ENCODE measurements around the gene FFAR3. TPM values are rescaled to one million over a fixed set of nuclear protein-coding genes. Genes with fewer than 3 reads are reported as not detected.
"Not testable (repeated sequence)": the region's sequence is repeated elsewhere in the genome, so short reads cannot be mapped to it uniquely, and the experiment has no call there.

Gene FFAR3
- total RNA-seq, 1 donor from 2014 or later, result 0.10 TPM

DNA sequence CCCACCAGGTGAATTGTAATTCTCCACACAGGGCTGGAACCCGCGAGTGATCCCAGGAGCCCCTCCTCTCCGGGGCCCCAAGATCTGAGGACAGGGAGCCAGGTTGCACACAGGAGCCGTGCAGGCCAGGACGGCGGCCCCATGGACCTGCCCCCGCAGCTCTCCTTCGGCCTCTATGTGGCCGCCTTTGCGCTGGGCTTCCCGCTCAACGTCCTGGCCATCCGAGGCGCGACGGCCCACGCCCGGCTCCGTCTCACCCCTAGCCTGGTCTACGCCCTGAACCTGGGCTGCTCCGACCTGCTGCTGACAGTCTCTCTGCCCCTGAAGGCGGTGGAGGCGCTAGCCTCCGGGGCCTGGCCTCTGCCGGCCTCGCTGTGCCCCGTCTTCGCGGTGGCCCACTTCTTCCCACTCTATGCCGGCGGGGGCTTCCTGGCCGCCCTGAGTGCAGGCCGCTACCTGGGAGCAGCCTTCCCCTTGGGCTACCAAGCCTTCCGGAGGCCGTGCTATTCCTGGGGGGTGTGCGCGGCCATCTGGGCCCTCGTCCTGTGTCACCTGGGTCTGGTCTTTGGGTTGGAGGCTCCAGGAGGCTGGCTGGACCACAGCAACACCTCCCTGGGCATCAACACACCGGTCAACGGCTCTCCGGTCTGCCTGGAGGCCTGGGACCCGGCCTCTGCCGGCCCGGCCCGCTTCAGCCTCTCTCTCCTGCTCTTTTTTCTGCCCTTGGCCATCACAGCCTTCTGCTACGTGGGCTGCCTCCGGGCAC lies 6.7 kb upstream of the FFAR3 start:
- no peak for DNase-seq

DNA sequence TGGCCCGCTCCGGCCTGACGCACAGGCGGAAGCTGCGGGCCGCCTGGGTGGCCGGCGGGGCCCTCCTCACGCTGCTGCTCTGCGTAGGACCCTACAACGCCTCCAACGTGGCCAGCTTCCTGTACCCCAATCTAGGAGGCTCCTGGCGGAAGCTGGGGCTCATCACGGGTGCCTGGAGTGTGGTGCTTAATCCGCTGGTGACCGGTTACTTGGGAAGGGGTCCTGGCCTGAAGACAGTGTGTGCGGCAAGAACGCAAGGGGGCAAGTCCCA lies 6.1 kb upstream of the FFAR3 start:
- DNase-seq, result no peak

DNA sequence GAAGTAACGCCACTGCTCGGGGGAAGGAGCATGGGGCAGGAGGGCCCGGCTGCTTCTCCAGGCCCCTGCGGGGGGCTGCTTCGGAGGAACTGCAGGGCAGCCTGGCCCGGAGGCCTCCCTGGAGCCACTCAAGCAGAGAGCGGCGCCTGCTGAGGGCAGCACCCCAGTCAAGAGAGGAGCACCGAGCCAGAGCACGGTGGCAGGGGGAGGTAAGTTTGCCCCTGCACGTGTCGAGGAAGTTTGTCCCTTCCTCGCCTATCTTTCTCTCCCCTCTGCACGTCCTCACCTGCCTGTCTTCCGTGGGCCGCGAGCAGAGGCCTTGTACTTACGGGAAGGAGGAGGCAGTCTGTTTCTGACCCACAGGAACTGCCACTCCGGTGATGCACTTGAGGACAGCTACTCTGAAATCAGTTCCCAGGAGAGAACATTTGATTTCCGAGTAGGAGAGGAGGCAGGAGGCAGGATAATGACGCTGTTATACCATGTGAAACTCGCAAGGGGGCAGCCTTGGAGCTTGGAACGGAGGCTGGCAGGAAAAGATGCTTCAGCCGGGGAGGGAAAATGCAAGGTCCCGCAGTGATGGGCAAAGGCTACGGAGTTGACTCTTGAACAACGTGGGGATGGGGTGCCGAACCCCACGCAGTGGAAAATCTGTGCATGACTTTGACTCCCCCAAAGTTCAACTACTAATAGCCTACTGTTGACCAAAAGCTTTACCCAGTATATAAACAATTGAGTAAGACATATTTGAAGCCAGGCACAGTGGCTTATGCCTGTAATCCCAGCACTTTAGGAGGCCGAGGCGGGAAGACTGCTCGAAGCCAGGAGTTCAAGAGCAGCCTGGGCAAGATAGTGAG lies 5.6 kb upstream of the FFAR3 start:
- DNase-seq, result peak; percentile 60

DNA sequence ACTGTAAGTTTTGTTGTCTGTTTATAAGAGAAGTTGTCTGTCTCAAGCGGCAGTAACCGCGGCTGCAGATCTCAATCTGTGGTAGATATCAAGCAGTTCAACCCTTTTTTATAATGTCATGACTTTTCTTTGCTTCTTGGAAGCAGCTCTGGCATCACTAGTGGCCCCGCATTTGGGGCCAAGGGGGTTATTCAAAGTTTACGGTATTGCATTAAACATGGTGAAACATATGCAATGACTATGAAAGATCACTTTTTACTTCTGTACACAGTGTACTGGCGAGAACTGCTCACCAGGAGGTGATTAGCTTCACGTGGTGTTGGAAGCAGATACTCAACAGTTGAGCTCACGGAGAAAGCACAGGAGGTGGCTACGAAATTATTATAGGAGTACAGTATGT lies 4.6 kb upstream of the FFAR3 start:
- no peak for DNase-seq

DNA sequence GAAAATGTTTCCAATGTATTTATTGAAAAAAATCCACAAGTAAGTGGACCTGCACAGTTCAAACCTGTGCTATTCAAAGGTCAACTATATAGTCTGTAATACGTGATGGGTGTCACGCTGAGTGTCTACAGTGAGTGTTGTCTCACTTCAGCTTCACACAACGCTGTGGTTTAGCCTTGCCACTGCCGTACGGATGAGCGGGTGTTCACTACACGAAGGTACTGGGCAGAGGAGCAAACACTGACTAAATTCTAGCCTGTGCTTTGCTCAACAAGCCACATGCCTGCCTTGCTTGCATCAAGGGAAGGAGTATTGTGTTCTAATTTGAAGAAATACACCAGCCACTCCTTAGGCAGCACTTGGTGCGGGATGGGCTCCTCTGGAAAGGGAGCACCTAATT lies 3.4 kb upstream of the FFAR3 start:
- no peak for DNase-seq

DNA sequence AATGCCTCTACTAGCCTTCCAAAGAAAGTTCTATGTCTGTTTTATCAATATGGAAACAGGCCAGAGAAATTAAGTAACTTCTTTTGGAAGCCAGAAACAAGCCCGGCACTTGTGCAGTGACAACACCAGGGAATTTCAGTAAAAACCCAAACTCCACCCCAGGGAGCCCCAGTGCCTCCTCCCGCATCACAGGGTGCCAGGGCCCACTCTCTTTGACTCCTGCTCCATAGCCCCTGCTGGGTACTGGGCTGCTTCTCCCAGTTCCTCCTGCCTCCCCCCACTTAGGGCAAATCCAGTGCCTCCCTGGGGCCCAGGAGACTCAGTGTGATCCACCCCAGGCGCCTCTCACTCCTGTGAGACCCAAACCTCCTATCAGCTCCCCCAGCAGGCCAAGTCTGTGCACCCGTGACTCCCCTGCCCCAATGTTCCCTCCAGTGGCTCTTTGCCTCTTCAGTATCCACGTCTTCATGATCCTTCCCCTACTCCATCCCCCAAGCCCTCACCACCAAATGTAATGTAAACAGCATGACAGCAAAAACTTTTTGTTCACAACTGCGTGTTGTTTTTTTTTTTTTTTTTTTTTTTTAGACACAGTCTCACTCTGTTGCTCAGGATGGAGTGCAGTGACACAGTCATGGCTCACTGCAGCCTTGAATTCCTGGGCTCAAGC lies 2.3 kb upstream of the FFAR3 start:
- no peak for DNase-seq

DNA sequence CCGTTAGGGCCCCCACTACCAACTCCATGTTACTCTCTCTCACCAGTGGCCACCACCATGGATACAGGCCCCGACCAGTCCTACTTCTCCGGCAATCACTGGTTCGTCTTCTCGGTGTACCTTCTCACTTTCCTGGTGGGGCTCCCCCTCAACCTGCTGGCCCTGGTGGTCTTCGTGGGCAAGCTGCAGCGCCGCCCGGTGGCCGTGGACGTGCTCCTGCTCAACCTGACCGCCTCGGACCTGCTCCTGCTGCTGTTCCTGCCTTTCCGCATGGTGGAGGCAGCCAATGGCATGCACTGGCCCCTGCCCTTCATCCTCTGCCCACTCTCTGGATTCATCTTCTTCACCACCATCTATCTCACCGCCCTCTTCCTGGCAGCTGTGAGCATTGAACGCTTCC lies 574 bp downstream of the FFAR3 start:
- not testable (repeated sequence) for DNase-seq

DNA sequence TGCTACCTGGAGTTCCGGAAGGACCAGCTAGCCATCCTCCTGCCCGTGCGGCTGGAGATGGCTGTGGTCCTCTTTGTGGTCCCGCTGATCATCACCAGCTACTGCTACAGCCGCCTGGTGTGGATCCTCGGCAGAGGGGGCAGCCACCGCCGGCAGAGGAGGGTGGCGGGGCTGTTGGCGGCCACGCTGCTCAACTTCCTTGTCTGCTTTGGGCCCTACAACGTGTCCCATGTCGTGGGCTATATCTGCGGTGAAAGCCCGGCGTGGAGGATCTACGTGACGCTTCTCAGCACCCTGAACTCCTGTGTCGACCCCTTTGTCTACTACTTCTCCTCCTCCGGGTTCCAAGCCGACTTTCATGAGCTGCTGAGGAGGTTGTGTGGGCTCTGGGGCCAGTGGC lies 1.1 kb downstream of the FFAR3 start:
- not testable (repeated sequence) for DNase-seq

DNA sequence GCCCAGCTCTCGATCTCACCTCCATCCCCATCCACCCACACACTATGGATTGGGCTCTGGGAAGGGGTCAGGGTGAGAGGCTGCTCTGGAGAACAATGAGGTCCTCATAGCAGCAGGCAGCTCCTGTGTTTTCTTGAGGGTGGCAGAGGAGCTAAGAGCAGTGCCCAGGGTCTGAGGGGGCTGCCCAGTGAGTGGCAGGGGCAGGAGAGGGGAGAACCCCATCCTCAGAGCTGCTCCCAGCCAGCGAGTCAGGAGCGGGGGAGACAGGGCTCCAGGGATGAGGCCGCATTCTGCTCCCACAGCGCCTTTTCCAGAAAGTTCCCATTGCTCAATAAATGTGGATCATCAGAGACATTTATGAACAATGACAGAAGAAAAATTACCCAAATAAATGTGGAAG lies 1.8 kb downstream of the FFAR3 start:
- DNase-seq, result not testable (repeated sequence)

DNA sequence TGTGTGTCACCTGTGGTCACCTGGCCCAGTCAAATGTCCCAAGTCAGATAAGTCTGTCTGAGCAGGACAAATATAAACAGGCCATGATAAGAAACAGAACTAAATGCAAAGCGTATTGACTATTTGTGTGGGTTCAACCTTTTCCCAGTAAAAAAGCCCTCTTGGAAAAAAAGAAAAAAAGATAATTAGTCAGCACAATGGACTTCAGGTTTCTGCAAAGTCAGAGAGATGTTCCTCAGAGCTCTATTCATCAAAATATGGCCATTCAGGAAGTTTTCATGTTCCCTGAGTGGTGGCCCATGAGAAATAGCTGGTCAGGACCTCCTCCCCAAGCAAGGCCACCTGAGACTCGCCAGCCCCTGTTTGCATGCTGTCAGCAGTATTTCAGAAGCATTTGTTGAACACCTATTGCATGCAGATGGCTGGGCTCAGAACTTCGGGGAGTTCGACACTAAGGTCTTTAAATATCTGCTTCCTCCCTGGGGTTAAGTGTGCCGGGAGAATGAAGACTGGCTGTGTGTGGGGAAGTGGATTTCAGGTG lies 2.7 kb downstream of the FFAR3 start:
- DNase-seq, result no peak

DNA sequence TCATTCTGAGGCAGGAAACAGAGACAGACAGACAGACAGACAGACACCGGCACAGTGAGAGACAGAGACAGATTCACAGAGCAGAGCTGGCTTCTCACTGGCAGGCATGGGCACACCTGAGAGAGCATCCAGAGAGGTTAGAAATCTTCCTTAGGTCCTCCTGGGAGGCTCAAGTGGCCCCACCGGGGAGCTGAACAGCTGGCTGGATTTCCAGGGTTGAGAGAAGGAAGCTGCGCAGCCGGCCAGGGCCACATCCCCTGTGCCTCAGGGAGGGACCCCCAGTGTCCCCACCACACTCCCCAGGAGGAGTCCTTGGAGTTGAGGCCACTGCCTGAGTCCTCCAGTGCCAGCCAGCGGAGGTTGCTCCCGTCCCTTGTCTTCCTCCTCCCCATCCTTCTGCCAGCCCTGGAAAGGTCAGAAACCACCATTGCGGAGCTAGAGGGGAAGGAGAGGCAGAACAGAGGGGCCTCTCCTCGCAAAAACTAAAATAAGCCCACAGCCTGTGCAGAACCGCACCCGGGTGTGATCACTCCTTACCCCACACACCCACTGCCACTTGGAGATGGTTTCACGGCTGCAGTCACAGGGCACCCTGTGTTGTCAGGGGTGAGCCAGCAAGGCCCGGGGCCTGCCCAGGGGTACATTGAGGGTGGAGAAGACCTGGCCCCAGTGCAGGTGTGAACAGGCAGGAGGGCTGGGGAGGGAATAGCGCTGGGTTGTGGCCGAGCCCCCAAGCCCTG lies 4.2 kb downstream of the FFAR3 start:
- DNase-seq, result no peak

DNA sequence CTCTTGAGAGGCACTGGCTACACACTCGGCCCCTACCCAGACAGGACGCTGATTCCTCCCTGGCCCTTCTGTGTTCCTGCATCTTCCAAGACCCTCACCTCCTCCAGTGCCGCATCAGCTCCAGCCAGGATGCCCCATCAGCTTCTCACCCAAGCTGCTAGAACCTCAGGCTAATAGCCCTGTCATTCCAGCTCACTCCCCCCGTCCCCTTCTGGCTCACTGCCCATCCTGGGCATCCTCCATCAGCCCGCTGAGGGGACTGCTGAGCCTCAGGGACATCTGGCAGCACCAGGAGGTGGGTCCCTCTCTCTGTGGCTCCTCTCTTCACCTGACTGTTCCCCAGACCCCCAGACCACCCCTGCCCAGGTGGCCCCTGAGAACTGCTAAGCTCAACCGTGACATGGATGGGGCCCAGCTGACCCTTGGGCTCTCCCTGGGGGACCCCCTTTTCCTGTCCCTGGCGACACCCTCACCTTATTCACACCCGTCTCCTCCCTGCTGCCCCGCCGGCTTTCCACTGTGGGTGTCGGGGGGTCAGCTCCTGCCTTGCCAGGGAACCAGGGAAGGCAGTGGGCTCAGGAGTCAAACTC lies 4.8 kb downstream of the FFAR3 start:
- DNase-seq, result no peak

DNA sequence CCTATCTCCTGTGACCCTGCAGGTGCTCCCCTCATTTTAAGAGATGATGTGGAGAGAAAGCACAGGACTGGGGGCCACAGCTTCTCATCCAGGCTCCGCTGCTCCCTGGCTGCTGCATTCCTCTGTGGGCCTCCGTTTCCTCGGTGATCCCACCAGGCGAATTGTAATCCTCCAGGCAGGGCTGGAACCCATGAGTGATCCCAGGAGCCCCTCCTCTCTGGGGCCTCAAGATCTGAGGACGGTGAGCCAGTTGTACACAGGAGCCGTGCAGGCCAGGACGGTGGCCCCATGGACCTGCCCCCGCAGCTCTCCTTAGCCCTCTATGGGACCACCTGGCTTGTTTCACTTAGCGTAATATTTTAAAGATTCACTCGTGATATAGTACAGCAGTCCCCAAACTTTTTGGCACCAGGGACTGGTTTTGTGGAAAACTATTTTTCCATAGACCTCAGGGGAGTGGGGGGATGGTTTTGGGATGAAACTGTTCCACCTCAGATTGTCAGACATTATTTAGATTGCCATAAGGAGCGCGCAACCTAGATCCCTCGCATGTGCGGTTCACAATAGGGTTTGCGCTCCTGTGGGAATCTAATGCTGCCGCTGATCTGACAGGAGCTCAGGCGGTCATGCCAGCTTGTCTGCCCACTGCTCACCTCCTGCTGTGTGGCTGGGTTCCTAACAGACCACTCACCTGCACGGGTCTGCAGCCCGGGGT lies 5.6 kb downstream of the FFAR3 start:
- no peak for DNase-seq

DNA sequence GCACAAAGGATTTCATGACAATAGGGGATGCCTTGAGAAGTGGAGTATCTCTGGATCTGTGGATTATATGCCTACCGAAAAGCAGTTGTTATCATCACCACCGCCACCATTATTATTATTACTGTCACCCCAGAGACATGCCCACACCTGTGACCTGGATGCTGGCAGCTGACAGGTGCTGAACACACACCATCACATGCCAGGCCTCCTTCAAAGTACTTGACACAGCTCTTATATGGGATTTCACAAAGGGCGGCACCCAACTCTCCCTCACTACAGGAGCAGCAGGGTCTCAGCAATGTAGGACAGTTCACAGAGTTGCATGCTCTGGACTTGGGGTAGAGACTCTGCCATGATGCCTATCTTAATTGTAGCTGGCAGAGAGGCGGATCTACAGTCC lies 7.0 kb downstream of the FFAR3 start:
- no peak for DNase-seq

DNA sequence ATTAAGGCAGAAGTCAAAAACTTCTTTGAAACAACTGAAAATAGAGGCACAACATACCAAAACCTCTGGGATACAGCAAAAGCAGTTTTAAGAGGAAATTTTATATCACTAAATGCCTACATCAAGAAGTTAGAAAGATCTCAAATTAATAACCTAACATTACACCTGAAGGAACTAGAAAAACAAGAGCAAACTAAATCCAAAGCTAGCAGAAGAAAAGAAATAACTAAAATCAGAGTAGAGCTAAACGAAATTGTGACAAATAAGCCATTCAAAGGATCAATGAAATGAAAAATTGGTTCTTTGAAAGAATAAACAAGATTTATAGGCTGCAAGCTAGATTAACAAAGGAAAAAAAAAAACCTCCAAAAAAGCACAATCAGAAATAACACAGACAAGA lies 10.1 kb downstream of the FFAR3 start:
- DNase-seq, result no peak

DNA sequence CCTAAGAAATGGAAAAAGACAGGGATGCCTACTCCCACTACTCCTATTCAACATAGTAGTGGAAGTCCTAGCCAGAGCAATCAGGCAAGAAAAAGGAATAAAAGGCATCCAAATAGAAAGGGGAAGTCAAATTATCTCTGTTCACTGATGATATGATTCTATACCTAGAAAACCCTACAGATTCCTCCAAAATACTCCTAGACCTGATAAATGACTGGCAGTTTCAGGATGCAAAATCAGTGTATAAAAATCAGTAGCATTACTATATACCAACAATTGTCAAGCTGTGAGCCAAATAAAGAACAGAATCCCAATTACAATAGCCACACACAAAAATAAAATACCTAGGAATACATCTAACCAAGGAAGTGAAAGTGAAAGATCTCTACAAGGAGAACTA lies 11.3 kb downstream of the FFAR3 start:
- no peak for DNase-seq

DNA sequence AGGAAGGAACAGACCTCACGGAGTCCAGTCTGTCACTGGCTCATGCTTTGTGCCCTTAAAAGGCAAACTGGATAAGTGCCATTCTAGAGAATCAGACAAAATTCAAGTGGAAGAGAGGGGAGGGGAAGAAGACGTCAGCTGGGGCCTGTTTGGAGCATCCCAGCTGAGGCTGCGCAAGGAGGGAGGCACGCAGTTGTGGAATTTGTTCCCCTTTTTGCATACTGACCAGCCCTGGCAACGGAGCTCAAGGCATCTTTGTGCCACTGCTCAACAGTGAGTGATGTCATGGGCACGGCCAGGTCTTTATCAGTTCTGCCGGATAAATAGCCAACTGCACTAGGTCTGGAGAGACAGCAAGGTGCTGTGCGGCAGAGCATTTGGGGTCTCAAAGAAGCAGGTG lies 12.5 kb downstream of the FFAR3 start, which contains the start of gene GPR42:
Gene GPR42, plus strand, starts transcription at position 347 of the 400 bp plus-strand sequence. CDS start 292 bp downstream, outside the sequence.
- no peak for DNase-seq

DNA sequence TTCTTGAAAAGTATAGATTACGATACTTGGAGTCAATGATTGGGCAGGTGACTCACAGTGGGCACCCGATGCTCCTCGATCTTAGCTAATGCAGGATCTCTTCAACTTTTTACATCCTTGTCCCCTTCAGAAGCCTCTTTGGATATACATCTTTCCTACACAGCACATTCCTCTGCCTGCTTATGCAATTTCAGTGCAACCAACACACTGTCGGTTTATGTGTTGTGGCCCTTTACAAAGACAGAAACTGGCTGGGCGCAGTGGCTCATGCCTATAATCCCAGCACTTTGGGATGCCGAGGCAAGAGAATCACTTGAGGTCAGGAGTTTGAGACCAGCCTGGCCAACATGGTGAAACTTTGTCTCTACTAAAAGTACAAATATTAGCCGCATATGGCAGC lies 15.2 kb downstream of the FFAR3 start:
- DNase-seq, result no peak

DNA sequence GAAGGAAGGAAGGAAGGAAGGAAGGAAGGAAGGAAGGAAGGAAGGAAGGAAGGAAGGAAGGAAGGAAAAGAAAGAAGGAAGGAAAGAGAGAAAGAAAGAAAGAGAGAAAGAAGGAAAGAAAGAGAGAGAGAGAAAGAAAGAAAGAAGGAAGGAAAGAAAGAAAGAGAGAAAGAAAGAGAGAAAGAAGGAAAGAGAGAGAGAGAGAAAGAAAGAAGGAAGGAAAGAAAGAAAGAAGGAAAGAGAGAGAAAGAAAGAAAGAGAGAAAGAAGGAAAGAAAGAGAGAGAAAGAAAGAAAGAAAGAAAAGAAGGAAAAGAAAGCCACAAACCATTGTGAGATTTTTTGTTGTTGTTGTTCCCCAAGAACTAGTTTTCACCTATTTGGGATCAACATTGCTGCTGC lies 15.8 kb downstream of the FFAR3 start:
- not testable (repeated sequence) for DNase-seq

DNA sequence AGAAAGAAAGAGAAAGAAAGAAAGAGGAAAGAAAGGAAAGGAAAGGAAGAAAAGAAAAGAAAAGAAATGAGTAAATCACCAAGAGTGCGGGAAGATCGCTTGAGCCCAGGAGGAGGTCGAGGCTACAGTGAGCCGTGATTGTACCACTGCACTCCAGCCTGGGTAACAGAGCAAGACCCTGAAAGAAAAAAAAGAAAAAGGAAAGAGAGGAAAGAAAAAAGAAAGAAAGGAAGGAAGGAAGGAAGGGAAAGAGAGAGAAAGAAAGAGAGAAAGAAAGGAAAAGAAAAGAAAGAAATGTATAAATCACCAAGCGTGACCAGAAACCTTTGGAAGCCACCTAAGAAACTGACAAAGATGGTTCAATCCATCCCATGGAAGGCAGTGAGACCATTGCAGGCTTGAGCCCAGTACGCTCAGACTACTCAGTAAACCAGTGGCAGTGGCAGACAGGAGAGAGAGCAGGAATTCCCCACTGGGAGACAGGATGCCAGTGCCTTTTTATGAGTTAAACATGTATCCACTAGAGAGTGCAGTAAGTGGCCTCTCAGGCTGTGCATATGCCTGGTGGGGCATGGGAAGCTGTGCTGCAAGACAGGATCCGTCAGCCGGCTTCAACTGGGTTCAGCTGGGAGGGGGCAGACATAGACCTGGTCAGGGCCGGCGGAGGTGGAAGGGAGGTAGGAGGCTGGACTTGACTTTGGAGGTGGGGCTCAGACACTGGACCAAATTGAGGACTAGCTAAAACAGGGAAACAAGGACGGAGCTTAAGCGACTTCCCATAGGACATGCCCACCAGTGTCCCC lies 17.4 kb downstream of the FFAR3 start:
- no peak for DNase-seq

All from skin of body (tissue), 2 donors.